NT2/D1 (cell line): ENCODE results near the gene SH3BGR.

Experiments used
- DNase-seq: peaks from one replicate; pipeline ENCODE4 v3.0.0-alpha.2; 2011; ENCODE audit warnings: low read depth, low spot score
- H3K27me3 ChIP-seq: 2 replicates; pipeline ENCODE4 v1.6.0; 2011; ENCODE audit warnings: mild to moderate bottlenecking; ENCODE audit not compliant: insufficient read length, insufficient read depth
- H3K36me3 ChIP-seq: 2 replicates; pipeline ENCODE4 v1.6.1; 2011; ENCODE audit warnings: mild to moderate bottlenecking, low read length, mixed read lengths; ENCODE audit not compliant: insufficient read depth, insufficient read length
- H3K4me1 ChIP-seq: 2 replicates; pipeline ENCODE4 v1.5.1; 2011; ENCODE audit not compliant: insufficient read depth, insufficient read length
- H3K4me3 ChIP-seq: 2 replicates; pipeline ENCODE4 v1.5.1; 2011; ENCODE audit warnings: low read depth; ENCODE audit not compliant: insufficient read length
- H3K9ac ChIP-seq: 2 replicates; pipeline ENCODE4 v1.6.0; 2011; ENCODE audit warnings: low read depth; ENCODE audit not compliant: insufficient read length
- H3K9me3 ChIP-seq: 2 replicates; pipeline ENCODE4 v1.5.1; 2011; ENCODE audit warnings: mild to moderate bottlenecking, low read length; ENCODE audit not compliant: insufficient read depth
- SUZ12 ChIP-seq: IDR thresholded peaks from 2 replicates; pipeline ENCODE4 v1.6.1; 2011; ENCODE audit not compliant: insufficient read length, insufficient read depth; ENCODE audit errors: extremely low read depth
- YY1 ChIP-seq: IDR thresholded peaks from 2 replicates; pipeline ENCODE4 v1.6.1; 2011; ENCODE audit not compliant: insufficient read length, insufficient read depth
- ZNF274 ChIP-seq: IDR thresholded peaks from 2 replicates; pipeline ENCODE4 v1.6.1; 2011; ENCODE audit warnings: mild to moderate bottlenecking, low read depth, low read length

The SH3BGR gene

DNA sequence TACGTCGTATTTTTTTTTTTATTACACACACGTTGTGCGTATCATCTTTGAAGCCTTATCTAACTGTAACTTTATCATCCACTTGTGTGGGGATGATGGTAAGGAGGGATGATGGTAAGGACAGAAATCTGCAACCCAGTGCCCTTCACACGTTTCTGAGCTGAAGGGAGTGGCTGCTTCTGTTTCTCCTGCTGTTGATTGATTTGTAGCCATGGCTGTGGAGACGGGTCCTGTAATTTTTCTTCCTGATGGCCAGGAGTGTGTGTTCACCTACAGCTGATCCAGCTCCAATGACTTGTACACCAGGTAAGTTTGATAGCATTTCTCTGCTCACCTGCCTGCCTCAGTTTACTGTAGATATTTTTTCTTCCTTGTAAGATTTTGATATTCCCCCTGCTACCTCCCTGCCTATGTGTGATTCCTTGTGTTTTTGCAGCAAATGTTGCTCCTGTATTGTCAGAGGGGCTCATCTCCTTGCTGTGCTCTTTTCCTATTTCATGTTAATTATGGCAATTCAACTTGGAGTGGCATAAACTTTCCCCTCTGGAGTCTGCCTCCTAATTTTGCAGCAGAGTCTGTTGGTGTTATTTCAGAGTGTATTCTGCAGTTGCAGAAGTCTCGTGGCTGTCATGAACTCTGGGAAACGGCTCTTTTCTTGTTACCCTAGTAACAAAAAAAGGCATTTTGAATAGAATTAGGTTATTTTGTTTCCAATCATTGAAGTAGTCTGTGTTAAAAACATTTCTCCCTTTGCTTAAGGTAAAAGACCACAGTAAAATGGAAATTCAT is 64.1 kb downstream of the SH3BGR start:
- no peaks in the 10 kb centered on the region for H3K4me1 ChIP-seq
- H3K27me3 ChIP-seq: no peaks in the 10 kb centered on the region
- no peak overlapping the region for H3K4me3 ChIP-seq
- H3K9ac ChIP-seq: no peak overlapping the region
- TF ChIP-seq SUZ12 (no peak), YY1 (no peak), ZNF274 (no peak)
- no peaks in the 10 kb centered on the region for H3K9me3 ChIP-seq
- DNase-seq: no peak
- H3K36me3 ChIP-seq: no peaks in the 10 kb centered on the region

DNA sequence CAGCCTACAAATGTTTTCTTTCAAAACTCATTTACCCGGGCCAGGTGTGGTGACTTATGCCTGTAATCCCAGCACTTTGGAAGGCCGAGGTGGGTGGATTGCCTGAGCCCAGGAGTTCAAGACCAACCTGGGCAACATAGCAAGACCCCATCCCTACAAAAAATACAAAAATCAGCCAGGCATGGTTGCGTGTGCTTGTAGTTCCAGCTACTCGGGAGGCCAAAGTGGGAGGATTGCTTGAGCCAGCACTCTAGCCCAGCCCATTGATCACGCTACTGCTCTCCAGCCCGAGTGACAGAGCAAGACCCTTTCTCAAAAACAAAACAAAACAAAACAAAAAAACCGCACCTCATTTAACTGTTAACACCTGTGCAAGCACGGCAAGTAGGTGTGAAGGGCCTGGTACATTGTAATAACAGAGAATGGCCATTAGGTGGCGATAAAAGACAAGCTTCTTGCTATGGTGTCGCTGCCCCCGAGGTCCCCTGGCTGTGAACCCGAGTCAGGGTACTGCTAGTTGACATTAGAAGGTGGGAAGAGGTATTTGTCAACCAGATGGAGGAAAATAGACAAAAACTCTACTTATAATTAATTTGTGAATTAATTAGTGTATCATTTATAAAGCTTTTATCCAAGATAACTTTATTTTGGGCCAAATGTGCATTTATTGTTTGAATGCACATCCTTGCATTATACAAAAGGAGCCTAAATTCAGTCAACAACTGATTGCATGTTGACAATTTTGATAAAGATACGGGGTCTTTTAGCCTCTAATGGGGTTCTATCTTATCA is 66.5 kb downstream of the SH3BGR start:
- DNase-seq: peak; percentile 83
- TF ChIP-seq SUZ12 (no peak), YY1 (no peak), ZNF274 (no peak)
- Histone ChIP-seq H3K9me3 (no peaks in the 10 kb centered on the region), H3K36me3 (no peaks in the 10 kb centered on the region), H3K27me3 (no peaks in the 10 kb centered on the region), H3K9ac (no peak overlapping the region), H3K4me3 (no peak overlapping the region), H3K4me1 (no peaks in the 10 kb centered on the region)

DNA sequence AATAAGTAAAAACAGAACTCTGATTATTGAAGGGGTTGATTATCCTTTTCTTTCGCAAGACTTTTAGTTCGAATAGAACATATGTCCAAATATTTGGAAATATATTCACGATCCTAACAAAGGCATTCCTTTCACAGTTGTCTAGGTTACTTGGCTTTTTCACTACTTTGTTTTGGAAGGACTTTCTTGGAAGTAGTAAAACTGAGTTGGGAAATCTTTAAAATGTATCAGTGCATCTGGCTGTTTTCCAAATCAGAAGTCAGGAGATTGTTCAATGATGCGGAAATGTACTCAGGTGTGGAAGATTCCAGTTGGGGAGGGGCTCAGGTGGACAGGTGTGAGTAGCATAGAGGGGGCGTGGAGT is 67.1 kb downstream of the SH3BGR start:
- H3K4me1 ChIP-seq: no peaks in the 10 kb centered on the region
- TF ChIP-seq ZNF274: no peak
- TF ChIP-seq YY1: no peak
- no peak for TF ChIP-seq SUZ12
- no peaks in the 10 kb centered on the region for H3K36me3 ChIP-seq
- no peak for DNase-seq
- H3K4me3 ChIP-seq: no peak overlapping the region
- H3K9ac ChIP-seq: no peak overlapping the region
- peaks cover 2% of the 10 kb centered on the region; the same call in 1 of the 2 replicates for H3K9me3 ChIP-seq
- no peaks in the 10 kb centered on the region for H3K27me3 ChIP-seq

DNA sequence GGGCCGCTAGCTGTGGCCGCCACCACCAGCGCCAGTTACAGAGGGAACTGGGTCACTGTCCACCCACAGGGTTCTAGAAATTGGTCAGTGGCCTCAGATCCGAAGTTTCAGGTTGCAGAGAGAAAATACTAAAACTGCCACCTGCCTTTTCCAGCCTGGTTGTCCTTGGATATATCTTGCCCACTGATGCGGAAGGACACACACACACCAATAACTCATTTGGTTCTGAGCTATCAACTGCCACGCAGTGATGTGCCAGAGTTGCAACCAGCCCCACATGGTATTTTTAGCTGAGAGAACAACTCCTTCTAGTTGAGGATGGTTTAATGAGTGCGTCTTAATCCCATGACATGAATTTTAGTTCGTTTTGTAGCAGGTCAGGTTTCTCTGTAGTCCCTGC is 68.1 kb downstream of the SH3BGR start:
- Histone ChIP-seq H3K36me3 (no peaks in the 10 kb centered on the region), H3K9ac (no peak overlapping the region), H3K9me3 (peaks cover 5% of the 10 kb centered on the region; the same call in 1 of the 2 replicates), H3K4me3 (no peak overlapping the region), H3K27me3 (no peaks in the 10 kb centered on the region), H3K4me1 (no peaks in the 10 kb centered on the region)
- no peak for DNase-seq
- TF ChIP-seq SUZ12 (no peak), YY1 (no peak), ZNF274 (no peak)

GRCh38 chr21:39523399-39523798 is 71.6 kb downstream of the SH3BGR start:
- peaks cover 5% of the 10 kb centered on the region; the same call in 1 of the 2 replicates for H3K9me3 ChIP-seq
- H3K9ac ChIP-seq: no peak overlapping the region
- DNase-seq: no peak
- H3K36me3 ChIP-seq: no peaks in the 10 kb centered on the region
- H3K4me3 ChIP-seq: no peak overlapping the region
- H3K27me3 ChIP-seq: no peaks in the 10 kb centered on the region
- H3K4me1 ChIP-seq: peaks cover 6% of the 10 kb centered on the region
- no peak for TF ChIP-seq ZNF274
- TF ChIP-seq SUZ12: no peak
- no peak for TF ChIP-seq YY1

DNA sequence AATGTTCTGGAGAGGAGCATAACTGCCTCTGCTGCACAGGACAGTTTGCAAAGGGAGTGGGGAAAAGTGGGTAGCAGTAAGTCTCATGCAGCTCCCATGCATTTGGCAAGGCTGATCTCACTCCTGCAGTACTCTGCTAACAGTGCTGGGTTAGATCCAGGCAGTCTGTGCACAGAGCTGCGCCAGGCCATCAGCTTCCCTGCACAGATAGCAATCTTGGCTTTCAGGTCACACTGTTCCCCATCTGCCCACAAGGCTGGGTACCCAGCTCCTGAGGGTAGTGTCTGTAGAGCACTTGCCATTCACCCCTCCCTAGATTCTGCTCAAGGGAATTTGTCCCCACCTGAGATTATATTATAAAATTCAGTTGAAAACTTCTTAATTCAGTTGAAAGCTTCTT is 72.1 kb downstream of the SH3BGR start:
- Histone ChIP-seq H3K36me3 (no peaks in the 10 kb centered on the region), H3K4me3 (no peak overlapping the region), H3K9ac (no peak overlapping the region), H3K9me3 (peaks cover 5% of the 10 kb centered on the region; the same call in 1 of the 2 replicates), H3K27me3 (no peaks in the 10 kb centered on the region), H3K4me1 (peaks cover 8% of the 10 kb centered on the region)
- no peak for DNase-seq
- TF ChIP-seq ZNF274: no peak
- no peak for TF ChIP-seq YY1
- no peak for TF ChIP-seq SUZ12

DNA sequence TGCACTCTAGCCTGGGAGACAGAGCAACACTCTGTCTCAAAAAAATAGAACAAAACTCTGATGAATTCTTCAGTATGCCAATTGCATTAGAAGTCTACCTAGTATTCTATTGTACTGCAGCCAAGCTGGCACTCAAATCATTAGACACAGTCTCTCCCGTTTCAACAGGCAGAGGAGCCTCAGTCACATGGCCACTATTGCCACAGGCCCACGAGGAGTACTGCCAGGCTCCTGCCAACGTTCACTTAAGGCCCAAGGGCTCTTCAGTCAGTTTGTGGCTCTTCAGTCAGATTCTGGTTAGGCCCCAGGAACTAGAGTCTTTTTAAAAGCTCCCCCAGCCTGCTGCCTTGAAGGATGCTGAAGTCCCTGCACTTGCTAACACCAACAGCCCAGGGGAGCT is 73.4 kb downstream of the SH3BGR start:
- Histone ChIP-seq H3K4me3 (no peak overlapping the region), H3K9me3 (peaks cover 5% of the 10 kb centered on the region; the same call in 1 of the 2 replicates), H3K36me3 (no peaks in the 10 kb centered on the region), H3K27me3 (no peaks in the 10 kb centered on the region), H3K9ac (no peak overlapping the region), H3K4me1 (peaks cover 8% of the 10 kb centered on the region)
- DNase-seq: no peak
- TF ChIP-seq SUZ12 (no peak), ZNF274 (no peak), YY1 (no peak)
